Measurements from ENCODE around the gene HTD2. TPM values are rescaled to one million over a fixed set of nuclear protein-coding genes. Genes with fewer than 3 reads are reported as not detected.

The HTD2 gene
- total and polyA plus RNA-seq, 9 of the 15 experiments (the other 6 are each of a cell fraction or from before 2014, with no cell fraction given), result 1.8 to 22.8 (median 9.6) TPM

DNA sequence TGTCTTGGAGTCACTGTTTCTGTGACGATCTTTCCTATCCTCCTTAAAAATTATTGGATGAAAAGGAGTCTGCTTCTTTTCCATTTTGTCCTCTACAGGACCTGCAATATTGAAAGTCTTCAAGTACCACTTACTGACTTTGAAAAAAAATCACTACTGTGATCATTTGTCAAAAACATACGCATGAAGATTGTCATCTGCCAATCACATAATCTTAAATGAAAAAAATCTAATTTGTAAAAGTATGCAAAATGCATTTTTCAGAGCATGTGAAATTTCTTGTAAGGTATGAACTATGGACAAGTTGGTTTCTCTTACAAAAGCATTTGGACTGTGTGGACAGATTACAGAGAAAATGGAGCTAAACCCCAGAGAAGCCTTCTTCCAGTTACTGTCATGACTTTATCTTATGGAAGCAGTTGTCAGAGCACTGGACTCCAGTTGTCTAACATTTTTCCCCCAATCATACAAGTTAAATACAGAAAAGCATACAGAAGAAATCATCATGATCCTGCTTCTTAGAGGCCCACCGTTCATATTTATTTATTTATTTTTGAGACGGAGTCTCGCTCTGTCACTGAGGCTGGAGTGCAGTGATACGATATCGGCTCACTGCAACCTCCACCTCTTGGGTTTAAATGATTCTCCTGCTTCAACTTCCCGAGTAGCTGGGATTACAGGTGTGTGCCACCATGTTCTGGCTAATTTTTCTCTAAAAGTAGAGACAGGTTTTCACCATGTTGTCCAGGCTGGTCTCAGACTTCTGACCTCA lies 23.0 kb downstream of the HTD2 start (continued):
- TF ChIP-seq NEUROD1 (IDR thresholded peaks at IDR 0.05; ENCODE audit: borderline replicate concordance, low read depth, low read length, partially characterized antibody), result no peak
- TF ChIP-seq NFYB (IDR thresholded peaks at IDR 0.05; ENCODE audit: extremely low read depth, insufficient read length), result no peak
- TF ChIP-seq POLR3G (IDR thresholded peaks at IDR 0.05; ENCODE audit: extremely low read depth, insufficient read length, insufficient replicate concordance), result no peak
- TF ChIP-seq ZNF79 (CRISPR knock-in tag; IDR thresholded peaks at IDR 0.05; ENCODE audit: low read depth), result no peak
- TF ChIP-seq, protein P1, sequence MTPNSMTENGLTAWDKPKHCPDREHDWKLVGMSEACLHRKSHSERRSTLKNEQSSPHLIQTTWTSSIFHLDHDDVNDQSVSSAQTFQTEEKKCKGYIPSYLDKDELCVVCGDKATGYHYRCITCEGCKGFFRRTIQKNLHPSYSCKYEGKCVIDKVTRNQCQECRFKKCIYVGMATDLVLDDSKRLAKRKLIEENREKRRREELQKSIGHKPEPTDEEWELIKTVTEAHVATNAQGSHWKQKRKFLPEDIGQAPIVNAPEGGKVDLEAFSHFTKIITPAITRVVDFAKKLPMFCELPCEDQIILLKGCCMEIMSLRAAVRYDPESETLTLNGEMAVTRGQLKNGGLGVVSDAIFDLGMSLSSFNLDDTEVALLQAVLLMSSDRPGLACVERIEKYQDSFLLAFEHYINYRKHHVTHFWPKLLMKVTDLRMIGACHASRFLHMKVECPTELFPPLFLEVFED (CRISPR knock-in tag; conservative IDR thresholded peaks at IDR 0.05), result no peak
- no peak for TF ChIP-seq MCM7 (IDR thresholded peaks at IDR 0.05)
- TF ChIP-seq, protein P2, sequence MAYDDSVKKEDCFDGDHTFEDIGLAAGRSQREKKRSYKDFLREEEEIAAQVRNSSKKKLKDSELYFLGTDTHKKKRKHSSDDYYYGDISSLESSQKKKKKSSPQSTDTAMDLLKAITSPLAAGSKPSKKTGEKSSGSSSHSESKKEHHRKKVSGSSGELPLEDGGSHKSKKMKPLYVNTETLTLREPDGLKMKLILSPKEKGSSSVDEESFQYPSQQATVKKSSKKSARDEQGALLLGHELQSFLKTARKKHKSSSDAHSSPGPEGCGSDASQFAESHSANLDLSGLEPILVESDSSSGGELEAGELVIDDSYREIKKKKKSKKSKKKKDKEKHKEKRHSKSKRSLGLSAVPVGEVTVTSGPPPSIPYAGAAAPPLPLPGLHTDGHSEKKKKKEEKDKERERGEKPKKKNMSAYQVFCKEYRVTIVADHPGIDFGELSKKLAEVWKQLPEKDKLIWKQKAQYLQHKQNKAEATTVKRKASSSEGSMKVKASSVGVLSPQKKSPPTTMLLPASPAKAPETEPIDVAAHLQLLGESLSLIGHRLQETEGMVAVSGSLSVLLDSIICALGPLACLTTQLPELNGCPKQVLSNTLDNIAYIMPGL (CRISPR knock-in tag; IDR thresholded peaks at IDR 0.05), result no peak
- TF ChIP-seq ZNF668 (CRISPR knock-in tag; IDR thresholded peaks at IDR 0.05), result no peak
- TF ChIP-seq SLC30A9 (CRISPR knock-in tag; IDR thresholded peaks at IDR 0.05), result no peak
- TF ChIP-seq, protein P3, sequence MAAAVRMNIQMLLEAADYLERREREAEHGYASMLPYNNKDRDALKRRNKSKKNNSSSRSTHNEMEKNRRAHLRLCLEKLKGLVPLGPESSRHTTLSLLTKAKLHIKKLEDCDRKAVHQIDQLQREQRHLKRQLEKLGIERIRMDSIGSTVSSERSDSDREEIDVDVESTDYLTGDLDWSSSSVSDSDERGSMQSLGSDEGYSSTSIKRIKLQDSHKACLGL (CRISPR knock-in tag; IDR thresholded peaks at IDR 0.05; ENCODE audit: borderline replicate concordance, poor library complexity, severe bottlenecking), result no peak
- TF ChIP-seq RCOR1 (IDR thresholded peaks at IDR 0.05; ENCODE audit: borderline replicate concordance in 1 of 2, low read depth in 2 of 2, low read length in 2 of 2), result no peak
- no peak for TF ChIP-seq YBX1 (IDR thresholded peaks at IDR 0.05)
- TF ChIP-seq, protein P4, sequence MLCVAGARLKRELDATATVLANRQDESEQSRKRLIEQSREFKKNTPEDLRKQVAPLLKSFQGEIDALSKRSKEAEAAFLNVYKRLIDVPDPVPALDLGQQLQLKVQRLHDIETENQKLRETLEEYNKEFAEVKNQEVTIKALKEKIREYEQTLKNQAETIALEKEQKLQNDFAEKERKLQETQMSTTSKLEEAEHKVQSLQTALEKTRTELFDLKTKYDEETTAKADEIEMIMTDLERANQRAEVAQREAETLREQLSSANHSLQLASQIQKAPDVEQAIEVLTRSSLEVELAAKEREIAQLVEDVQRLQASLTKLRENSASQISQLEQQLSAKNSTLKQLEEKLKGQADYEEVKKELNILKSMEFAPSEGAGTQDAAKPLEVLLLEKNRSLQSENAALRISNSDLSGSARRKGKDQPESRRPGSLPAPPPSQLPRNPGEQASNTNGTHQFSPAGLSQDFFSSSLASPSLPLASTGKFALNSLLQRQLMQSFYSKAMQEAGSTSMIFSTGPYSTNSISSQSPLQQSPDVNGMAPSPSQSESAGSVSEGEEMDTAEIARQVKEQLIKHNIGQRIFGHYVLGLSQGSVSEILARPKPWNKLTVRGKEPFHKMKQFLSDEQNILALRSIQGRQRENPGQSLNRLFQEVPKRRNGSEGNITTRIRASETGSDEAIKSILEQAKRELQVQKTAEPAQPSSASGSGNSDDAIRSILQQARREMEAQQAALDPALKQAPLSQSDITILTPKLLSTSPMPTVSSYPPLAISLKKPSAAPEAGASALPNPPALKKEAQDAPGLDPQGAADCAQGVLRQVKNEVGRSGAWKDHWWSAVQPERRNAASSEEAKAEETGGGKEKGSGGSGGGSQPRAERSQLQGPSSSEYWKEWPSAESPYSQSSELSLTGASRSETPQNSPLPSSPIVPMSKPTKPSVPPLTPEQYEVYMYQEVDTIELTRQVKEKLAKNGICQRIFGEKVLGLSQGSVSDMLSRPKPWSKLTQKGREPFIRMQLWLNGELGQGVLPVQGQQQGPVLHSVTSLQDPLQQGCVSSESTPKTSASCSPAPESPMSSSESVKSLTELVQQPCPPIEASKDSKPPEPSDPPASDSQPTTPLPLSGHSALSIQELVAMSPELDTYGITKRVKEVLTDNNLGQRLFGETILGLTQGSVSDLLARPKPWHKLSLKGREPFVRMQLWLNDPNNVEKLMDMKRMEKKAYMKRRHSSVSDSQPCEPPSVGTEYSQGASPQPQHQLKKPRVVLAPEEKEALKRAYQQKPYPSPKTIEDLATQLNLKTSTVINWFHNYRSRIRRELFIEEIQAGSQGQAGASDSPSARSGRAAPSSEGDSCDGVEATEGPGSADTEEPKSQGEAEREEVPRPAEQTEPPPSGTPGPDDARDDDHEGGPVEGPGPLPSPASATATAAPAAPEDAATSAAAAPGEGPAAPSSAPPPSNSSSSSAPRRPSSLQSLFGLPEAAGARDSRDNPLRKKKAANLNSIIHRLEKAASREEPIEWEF (CRISPR knock-in tag; IDR thresholded peaks at IDR 0.05), result no peak
- TF ChIP-seq CEBPB (tag; IDR thresholded peaks at IDR 0.05), result no peak
- no peak for TF ChIP-seq ZNF324 (CRISPR knock-in tag; IDR thresholded peaks at IDR 0.05)
- no peak for TF ChIP-seq GTF2F1 (IDR thresholded peaks at IDR 0.05; ENCODE audit: low read depth, low read length)

Data from K562 (cell line).